Measurements from ENCODE around the gene RIGI.

Gene RIGI

GRCh38 chr9:32523910-32524309 lies 2.1 kb downstream of the RIGI start:
- Histone ChIP-seq H3K4me1 (ENCODE audit: low read length) (peaks cover 6% of the 10 kb centered on the region; the same call in 1 of the 2 replicates), H3K36me3 (replicated peaks; ENCODE audit: insufficient read depth, low read length) (no peaks in the 10 kb centered on the region; the same call in 1 of the 2 replicates), H4K20me1 (ENCODE audit: insufficient read depth, low read length) (no peaks in the 10 kb centered on the region), H3K4me3 (ENCODE audit: low read length) (no peak overlapping the region), H3K9ac (ENCODE audit: low read length) (no peak overlapping the region), H3K4me2 (ENCODE audit: low read depth, low read length) (no peak overlapping the region), H3K27ac (ENCODE audit: low read length) (no peak overlapping the region), H3K9me3 (replicated peaks; ENCODE audit: insufficient read depth, low read length) (no peaks in the 10 kb centered on the region), H3F3A (ENCODE audit: insufficient read depth, low read length) (peaks cover 11% of the 10 kb centered on the region), H3K9me2 (replicated peaks; ENCODE audit: insufficient read depth, low read length) (no peaks in the 10 kb centered on the region), H2AFZ (ENCODE audit: low read length) (no peak overlapping the region), H3K27me3 (replicated peaks; ENCODE audit: insufficient read depth, low read length) (no peaks in the 10 kb centered on the region), H3K79me2 (ENCODE audit: low read length) (no peaks in the 10 kb centered on the region)
- TF ChIP-seq EZH2phosphoT487 (IDR thresholded peaks at IDR 0.05; ENCODE audit: low read length), result no peak
- DNase-seq, result no peak

- no peaks in the 10 kb centered on the region for H3K79me2 ChIP-seq (ENCODE audit: low read length)
- H3K36me3 ChIP-seq (replicated peaks; ENCODE audit: insufficient read depth, low read length), result no peaks in the 10 kb centered on the region; the same call in 1 of the 2 replicates
- no peaks in the 10 kb centered on the region for H3K4me1 ChIP-seq (ENCODE audit: low read length)
- no peak overlapping the region for H2AFZ ChIP-seq (ENCODE audit: low read length)
- TF ChIP-seq EZH2phosphoT487 (IDR thresholded peaks at IDR 0.05; ENCODE audit: low read length), result no peak
- TF ChIP-seq CTCF (IDR thresholded peaks at IDR 0.05; ENCODE audit: low read length), result no peak
- no peak for TF ChIP-seq EZH2 (optimal IDR thresholded peaks at IDR 0.05; ENCODE audit: low read depth, low read length)
- no peaks in the 10 kb centered on the region for H4K20me1 ChIP-seq (ENCODE audit: insufficient read depth, low read length)
- no peak overlapping the region for H3K9ac ChIP-seq (ENCODE audit: low read length)
- H3K4me2 ChIP-seq (ENCODE audit: low read depth, low read length), result no peak overlapping the region
- H3K27ac ChIP-seq (ENCODE audit: low read length), result no peak overlapping the region
- H3K4me3 ChIP-seq (ENCODE audit: low read length), result no peak overlapping the region
- no peak for DNase-seq
- no peaks in the 10 kb centered on the region; the same call in 1 of the 2 replicates for H3K9me3 ChIP-seq (replicated peaks; ENCODE audit: insufficient read depth, low read length)
- no peaks in the 10 kb centered on the region for H3K9me2 ChIP-seq (replicated peaks; ENCODE audit: insufficient read depth, low read length)
- no peaks in the 10 kb centered on the region for H3K27me3 ChIP-seq (replicated peaks; ENCODE audit: insufficient read depth, low read length)
- no peaks in the 10 kb centered on the region for H3F3A ChIP-seq (ENCODE audit: insufficient read depth, low read length)
Observed at GRCh38 chr9:32518276-32518675, 7.7 kb downstream of the RIGI start.

DNA sequence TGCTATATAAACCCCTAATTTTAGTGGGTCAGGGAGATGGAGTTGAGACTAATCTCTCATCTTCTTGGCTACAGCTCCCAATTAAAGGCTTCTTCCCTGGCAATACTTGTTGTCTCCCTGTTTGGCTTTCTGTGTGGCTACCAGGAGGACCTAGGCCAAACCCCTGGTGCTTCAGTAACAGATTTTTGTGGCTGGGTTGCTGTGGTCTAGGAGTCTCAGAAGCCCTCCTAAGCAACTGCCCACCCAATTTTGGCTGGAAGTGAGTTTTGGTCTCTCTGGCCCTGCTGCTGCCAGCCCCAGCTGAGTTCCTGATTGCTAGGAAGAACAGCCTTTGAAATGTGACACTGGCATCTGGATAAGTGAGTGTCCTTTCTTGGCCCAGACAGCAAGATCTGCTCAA lies 9.8 kb downstream of the RIGI start:
- H3K9me3 ChIP-seq (replicated peaks; ENCODE audit: insufficient read depth, low read length), result no peaks in the 10 kb centered on the region; the same call in 1 of the 2 replicates
- TF ChIP-seq EZH2phosphoT487 (IDR thresholded peaks at IDR 0.05; ENCODE audit: low read length), result no peak
- TF ChIP-seq CTCF (IDR thresholded peaks at IDR 0.05; ENCODE audit: low read length), result no peak
- TF ChIP-seq EZH2 (optimal IDR thresholded peaks at IDR 0.05; ENCODE audit: low read depth, low read length), result no peak

DNA sequence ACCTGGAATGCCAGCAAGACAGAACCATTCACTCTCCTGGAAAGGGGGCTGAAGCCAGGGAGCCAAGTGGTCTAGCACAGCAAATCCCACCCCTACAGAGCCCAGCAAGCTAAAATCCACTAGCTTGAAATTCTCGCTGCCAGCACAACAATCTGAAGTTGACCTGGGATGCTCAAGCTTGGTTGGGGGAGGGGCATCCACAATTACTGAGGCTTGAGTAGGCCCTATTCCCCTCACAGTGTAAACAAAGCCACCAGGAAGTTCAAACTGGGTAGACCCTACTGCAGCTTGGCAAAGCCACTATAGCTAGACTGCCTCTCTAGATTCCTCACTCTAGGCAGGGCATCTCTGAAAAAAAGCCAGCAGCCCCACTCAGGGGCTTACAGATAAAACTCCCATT lies 17.3 kb downstream of the RIGI start:
- no peak for DNase-seq
- H3K27ac ChIP-seq (ENCODE audit: low read length), result no peak overlapping the region
- no peaks in the 10 kb centered on the region for H3K9me2 ChIP-seq (replicated peaks; ENCODE audit: insufficient read depth, low read length)
- TF ChIP-seq EZH2 (optimal IDR thresholded peaks at IDR 0.05; ENCODE audit: low read depth, low read length), result no peak
- TF ChIP-seq EZH2phosphoT487 (IDR thresholded peaks at IDR 0.05; ENCODE audit: low read length), result no peak
- no peak for TF ChIP-seq CTCF (IDR thresholded peaks at IDR 0.05; ENCODE audit: low read length)
- H3K36me3 ChIP-seq (replicated peaks; ENCODE audit: insufficient read depth, low read length), result no peaks in the 10 kb centered on the region
- H2AFZ ChIP-seq (ENCODE audit: low read length), result no peak overlapping the region
- H3K4me2 ChIP-seq (ENCODE audit: low read depth, low read length), result no peak overlapping the region
- H3K27me3 ChIP-seq (replicated peaks; ENCODE audit: insufficient read depth, low read length), result no peaks in the 10 kb centered on the region
- H3F3A ChIP-seq (ENCODE audit: insufficient read depth, low read length), result no peaks in the 10 kb centered on the region
- no peaks in the 10 kb centered on the region for H3K79me2 ChIP-seq (ENCODE audit: low read length)
- no peaks in the 10 kb centered on the region for H3K9me3 ChIP-seq (replicated peaks; ENCODE audit: insufficient read depth, low read length)
- H3K9ac ChIP-seq (ENCODE audit: low read length), result no peak overlapping the region
- no peaks in the 10 kb centered on the region for H4K20me1 ChIP-seq (ENCODE audit: insufficient read depth, low read length)
- H3K4me1 ChIP-seq (ENCODE audit: low read length), result no peaks in the 10 kb centered on the region
- H3K4me3 ChIP-seq (ENCODE audit: low read length), result no peak overlapping the region

More for the DNA sequence above, 9.8 kb downstream of the RIGI start:
- Histone ChIP-seq H3K9ac (ENCODE audit: low read length) (no peak overlapping the region), H3K4me3 (ENCODE audit: low read length) (no peak overlapping the region), H3K27ac (ENCODE audit: low read length) (no peak overlapping the region), H3K79me2 (ENCODE audit: low read length) (no peaks in the 10 kb centered on the region), H3K27me3 (replicated peaks; ENCODE audit: insufficient read depth, low read length) (no peaks in the 10 kb centered on the region), H3K9me2 (replicated peaks; ENCODE audit: insufficient read depth, low read length) (no peaks in the 10 kb centered on the region), H2AFZ (ENCODE audit: low read length) (no peak overlapping the region), H4K20me1 (ENCODE audit: insufficient read depth, low read length) (no peaks in the 10 kb centered on the region), H3K4me2 (ENCODE audit: low read depth, low read length) (no peak overlapping the region), H3F3A (ENCODE audit: insufficient read depth, low read length) (no peaks in the 10 kb centered on the region), H3K4me1 (ENCODE audit: low read length) (no peaks in the 10 kb centered on the region), H3K36me3 (replicated peaks; ENCODE audit: insufficient read depth, low read length) (no peaks in the 10 kb centered on the region; the same call in 1 of the 2 replicates)
- no peak for DNase-seq

Measured in MM.1S (cell line).